Smooth muscle cell (in vitro differentiated cells): ENCODE results near the gene GPR18. TPM values are rescaled to one million over a fixed set of nuclear protein-coding genes. Genes with fewer than 3 reads are reported as not detected.

ENCODE experiments used
- DNase-seq: peaks from one replicate; lab custom pipeline; 2025; ENCODE audit not compliant: unreplicated experiment; lab: John Stamatoyannopoulos, UW
- H2AFZ ChIP-seq: fragments of 200-600 bp; sonication (generic); 2 replicates; pipeline ENCODE4 v1.6.0; 2016; ENCODE audit warnings: antibody characterized with exemption, low read depth, mild to moderate bottlenecking
- H3F3A ChIP-seq: fragments of 200-600 bp; sonication (generic); 2 replicates; pipeline ENCODE4 v1.6.0; 2017; ENCODE audit warnings: antibody characterized with exemption, low read depth
- H3K27ac ChIP-seq: fragments of 200-600 bp; sonication (generic); 2 replicates; pipeline ENCODE4 v1.5.1; 2016; ENCODE audit warnings: low read depth, mild to moderate bottlenecking
- H3K27me3 ChIP-seq: fragments of 200-600 bp; sonication (generic); 2 replicates; pipeline ENCODE4 v1.6.1; 2016; ENCODE audit warnings: low read depth, mild to moderate bottlenecking
- H3K36me3 ChIP-seq: fragments of 200-600 bp; sonication (generic); 2 replicates; pipeline ENCODE4 v1.5.1; 2016; ENCODE audit warnings: low read depth
- H3K4me1 ChIP-seq: fragments of 200-600 bp; sonication (generic); 2 replicates; pipeline ENCODE4 v1.5.1; 2016; ENCODE audit warnings: low read depth
- H3K4me2 ChIP-seq: fragments of 200-600 bp; sonication (generic); 2 replicates; pipeline ENCODE4 v1.6.0; 2016; ENCODE audit warnings: mild to moderate bottlenecking
- H3K4me3 ChIP-seq: fragments of 200-600 bp; sonication (generic); 2 replicates; pipeline ENCODE4 v1.5.1; 2016; ENCODE audit warnings: mild to moderate bottlenecking
- H3K79me2 ChIP-seq: fragments of 200-600 bp; sonication (generic); 2 replicates; pipeline ENCODE4 v1.6.0; 2016; ENCODE audit warnings: low read depth, mild to moderate bottlenecking
- H3K9ac ChIP-seq: fragments of 200-600 bp; sonication (generic); 2 replicates; pipeline ENCODE4 v1.6.0; 2016; ENCODE audit warnings: low read depth
- H3K9me3 ChIP-seq: fragments of 200-600 bp; sonication (generic); replicated peaks from 2 replicates; pipeline ENCODE4 v1.5.1; 2016; ENCODE audit warnings: low read depth
- H4K20me1 ChIP-seq: fragments of 200-600 bp; sonication (generic); 2 replicates; pipeline ENCODE4 v1.6.0; 2016; ENCODE audit warnings: low read depth
- CTCF ChIP-seq: fragments of 200-600 bp; sonication (generic); IDR thresholded peaks from 2 replicates; pipeline ENCODE4 v1.5.1; 2017; ENCODE audit warnings: borderline replicate concordance, mild to moderate bottlenecking, antibody characterized with exemption; ENCODE audit not compliant: insufficient read depth, poor library complexity, severe bottlenecking
- WGBS: methylation state at CpG from one replicate; pipeline ENCODE4 v1.1.7; 2016; ENCODE audit warnings: low lambda C conversion rate; 5-methylcytosine and 5-hydroxymethylcytosine counted together
- polyA plus RNA-seq: library from polyadenylated mRNA; unstranded; fragments of >200 nt; fragmentation: Nextera tagmentation; extraction: Ambion mirVana; gene quantifications from 2 replicates; pipeline ENCODE4 v1.2.1, GENCODE V29; 2016
- total RNA-seq: library from RNA; depleted of rRNA; stranded (reverse); fragments of >200 nt; gene quantifications from 2 replicates; pipeline ENCODE4 v1.2.3, GENCODE V29; 2014

GPR18 gene
- total and polyA plus RNA-seq, 2 experiments from 2014 or later: not detected

GRCh38 chr13:99293178-99293577 is 35.0 kb upstream of the GPR18 start:
- peaks cover 9% of the 10 kb centered on the region for H3F3A ChIP-seq
- no peak overlapping the region for H3K27ac ChIP-seq
- TF ChIP-seq CTCF: no peak
- peaks cover 5% of the 10 kb centered on the region for H3K36me3 ChIP-seq
- no peak overlapping the region for H2AFZ ChIP-seq
- 98% methylated on average over 2 of the region's 2 CpGs for WGBS
- no peaks in the 10 kb centered on the region for H3K9me3 ChIP-seq
- peaks cover 5% of the 10 kb centered on the region for H3K79me2 ChIP-seq
- H4K20me1 ChIP-seq: peaks cover 12% of the 10 kb centered on the region
- H3K4me3 ChIP-seq: no peak overlapping the region
- no peaks in the 10 kb centered on the region for H3K27me3 ChIP-seq
- H3K4me1 ChIP-seq: peaks cover 4% of the 10 kb centered on the region
- H3K4me2 ChIP-seq: no peak overlapping the region
- no peak for DNase-seq
- H3K9ac ChIP-seq: no peak overlapping the region

- Histone ChIP-seq H3K27ac (no peak overlapping the region), H3K36me3 (peaks cover 5% of the 10 kb centered on the region), H3K4me3 (no peak overlapping the region), H3K9me3 (no peaks in the 10 kb centered on the region), H3K27me3 (no peaks in the 10 kb centered on the region), H4K20me1 (peaks cover 8% of the 10 kb centered on the region), H2AFZ (no peak overlapping the region), H3K4me2 (no peak overlapping the region), H3K9ac (no peak overlapping the region), H3K79me2 (no peaks in the 10 kb centered on the region), H3F3A (peaks cover 5% of the 10 kb centered on the region), H3K4me1 (no peaks in the 10 kb centered on the region)
- no peak for TF ChIP-seq CTCF
- DNase-seq: no peak
- 75% methylated on average over 3 of the region's 3 CpGs for WGBS
Observed at GRCh38 chr13:99290894-99291293, 32.7 kb upstream of the GPR18 start.

- no peak overlapping the region for H3K4me2 ChIP-seq
- no peaks in the 10 kb centered on the region for H3K36me3 ChIP-seq
- H3K4me3 ChIP-seq: no peak overlapping the region
- no peaks in the 10 kb centered on the region for H3K27me3 ChIP-seq
- WGBS: 80% methylated on average over 7 of the region's 7 CpGs
- DNase-seq: no peak
- no peak for TF ChIP-seq CTCF
- H3K4me1 ChIP-seq: no peaks in the 10 kb centered on the region
- H3K9ac ChIP-seq: no peak overlapping the region
- no peaks in the 10 kb centered on the region for H3K9me3 ChIP-seq
- no peaks in the 10 kb centered on the region for H3F3A ChIP-seq
- peak overlapping the region; percentile 39 for H3K27ac ChIP-seq
- H2AFZ ChIP-seq: no peak overlapping the region
- no peaks in the 10 kb centered on the region for H3K79me2 ChIP-seq
- H4K20me1 ChIP-seq: peaks cover under 1% of the 10 kb centered on the region
Observed at GRCh38 chr13:99289674-99290337, 31.6 kb upstream of the GPR18 start.

GRCh38 chr13:99289271-99289670 is 31.1 kb upstream of the GPR18 start:
- H3F3A ChIP-seq: no peaks in the 10 kb centered on the region
- peak overlapping the region; percentile 15 for H3K4me2 ChIP-seq
- no peaks in the 10 kb centered on the region for H4K20me1 ChIP-seq
- H3K27me3 ChIP-seq: no peaks in the 10 kb centered on the region
- H3K9ac ChIP-seq: no peak overlapping the region
- TF ChIP-seq CTCF: no peak
- no peaks in the 10 kb centered on the region for H3K4me1 ChIP-seq
- no peaks in the 10 kb centered on the region for H3K79me2 ChIP-seq
- no peak overlapping the region for H3K4me3 ChIP-seq
- H3K36me3 ChIP-seq: no peaks in the 10 kb centered on the region
- WGBS: 47% methylated on average over 2 of the region's 2 CpGs
- H3K9me3 ChIP-seq: no peaks in the 10 kb centered on the region
- H2AFZ ChIP-seq: no peak overlapping the region
- DNase-seq: no peak
- H3K27ac ChIP-seq: peak overlapping the region; percentile 39
